K562 (cell line): ENCODE measurements around the gene ZNF165. TPM values are rescaled to one million over a fixed set of nuclear protein-coding genes. Genes with fewer than 3 reads are reported as not detected.
A peak's percentile ranks its signal among the peaks of the same experiment; 100 is the strongest.

ENCODE experiments used
- ATAC-seq: fragments of 200-7000 bp; cut with Tn5 transposase; 3 replicates; pipeline ENCODE4 v1.9.1; 2020; ENCODE audit warnings: moderate library complexity
- BruUV-seq: library from RNA; stranded (reverse); fragments of 400-500 nt; replicated peaks from 2 replicates; lab custom pipeline; 2021; lab: Mats Ljungman, UMichigan
- CTCF ChIA-PET: fragments of 300-600 bp; formaldehyde crosslinking; extraction: SDS; loops from one replicate; lab custom pipeline; 2021; ENCODE audit warnings: low intra/inter-chr PET ratio; lab: Yijun Ruan, JAX
- POLR2A ChIA-PET: fragments of 300-600, 350-650 bp; sonication (Branson Sonifier 250); formaldehyde crosslinking; extraction: SDS; loops from one replicate; lab custom pipeline; 2021; ENCODE audit warnings: antibody characterized with exemption, inconsistent platforms; lab: Yijun Ruan, JAX
- DNase-seq, 4 experiments: peaks; one replicate each; pipeline versions ENCODE4 v3.0.0 to v3.0.0-alpha.2; 2011 to 2018; ENCODE audit warnings: low spot score in 3 of 4, mixed read lengths in 3 of 4; ENCODE audit errors: extremely low read depth in 1 of 4
- FAIRE-seq: peaks from 2 replicates; lab custom pipeline; 2011; peaks lifted over from hg19 to GRCh38; lab: Jason Lieb, UNC
- H2AFZ ChIP-seq: 2 replicates; pipeline ENCODE4 v1.6.0; 2011; ENCODE audit warnings: low read depth, low read length, control low read depth, inconsistent platforms
- H3K27ac ChIP-seq: fragments of 200-600 bp; 3 replicates; pipeline ENCODE4 v1.8.0; 2011; ENCODE audit warnings: low read depth, mild to moderate bottlenecking, control low read depth, inconsistent platforms, low read length, moderate library complexity, mixed read lengths; ENCODE audit errors: extremely low read depth
- H3K27me3 ChIP-seq, 2 experiments: fragments of 300-600 bp in 1 of 2; 2 replicates in 1 of 2; 3 replicates in 1 of 2; pipeline versions ENCODE4 v1.6.0 to v1.8.0; 2011; ENCODE audit warnings: inconsistent platforms in 2 of 2, low read length in 2 of 2, mild to moderate bottlenecking in 1 of 2, mixed read lengths in 1 of 2, moderate library complexity in 1 of 2; ENCODE audit not compliant: control insufficient read depth in 2 of 2, insufficient read depth in 2 of 2
- H3K36me3 ChIP-seq: fragments of 300-600 bp; 3 replicates; pipeline ENCODE4 v1.8.0; 2011; ENCODE audit warnings: mild to moderate bottlenecking, low read length, inconsistent platforms; ENCODE audit not compliant: control insufficient read depth, insufficient read depth
- H3K4me1 ChIP-seq, 2 experiments: fragments of 200-600 bp in 1 of 2; replicated peaks in 1 of 2; 2 replicates in 1 of 2; 3 replicates in 1 of 2; pipeline versions ENCODE4 v1.5.1 to v1.8.0; 2011; ENCODE audit warnings: inconsistent platforms in 2 of 2, low read length in 2 of 2, mild to moderate bottlenecking in 1 of 2, mixed read lengths in 1 of 2, moderate library complexity in 1 of 2; ENCODE audit not compliant: control insufficient read depth in 2 of 2, insufficient read depth in 2 of 2
- H3K4me2 ChIP-seq: 2 replicates; pipeline ENCODE4 v1.6.1; 2011; ENCODE audit warnings: low read length, control low read depth, inconsistent platforms, mixed read lengths; ENCODE audit not compliant: insufficient read depth
- H3K4me3 ChIP-seq: fragments of 200-600 bp; sonication (generic), shearing (Covaris generic); 2 replicates; pipeline ENCODE4 v1.5.1; 2016; ENCODE audit warnings: control low read depth, inconsistent platforms
- H3K79me2 ChIP-seq: fragments of 200-600 bp; 3 replicates; pipeline ENCODE4 v1.8.0; 2011; ENCODE audit warnings: low read length, inconsistent platforms; ENCODE audit not compliant: control insufficient read depth, insufficient read depth
- H3K9ac ChIP-seq, 2 experiments: 2 replicates each; pipeline versions ENCODE4 v1.6.0 to v1.6.1; 2011; ENCODE audit warnings: low read depth in 2 of 2, low read length in 2 of 2, control low read depth in 1 of 2, inconsistent platforms in 1 of 2, mild to moderate bottlenecking in 1 of 2, mixed read lengths in 1 of 2; ENCODE audit not compliant: insufficient read depth in 1 of 2
- H3K9me1 ChIP-seq: one replicate; pipeline ENCODE4 v1.6.0; 2011; ENCODE audit warnings: inconsistent platforms, mild to moderate bottlenecking, low read length, moderate library complexity; ENCODE audit not compliant: control insufficient read depth, insufficient read depth
- H3K9me3 ChIP-seq: replicated peaks from 2 replicates; pipeline ENCODE4 v1.5.1; 2011; ENCODE audit warnings: low read depth, low read length, inconsistent platforms; ENCODE audit not compliant: control insufficient read depth, insufficient read depth
- H4K20me1 ChIP-seq: replicated peaks from 2 replicates; pipeline ENCODE4 v1.6.1; 2011; ENCODE audit warnings: low read length, inconsistent platforms, mixed read lengths; ENCODE audit not compliant: control insufficient read depth, insufficient read depth
- CBX3 ChIP-seq, 2 experiments: IDR thresholded peaks; 1 replicate in 1 of 2; 2 replicates in 1 of 2; pipeline ENCODE4 v1.6.1; 2012; ENCODE audit warnings: inconsistent platforms in 2 of 2, low read length in 2 of 2, borderline replicate concordance in 1 of 2, control low read depth in 1 of 2
- CCAR2 ChIP-seq: fragments of 200-400 bp; formaldehyde crosslinking; IDR thresholded peaks from 2 replicates; pipeline ENCODE4 v1.6.1; 2017; ENCODE audit warnings: mild to moderate bottlenecking, low read depth, low read length
- E2F1 ChIP-seq: sonication (generic); formaldehyde crosslinking; IDR thresholded peaks from 2 replicates; pipeline ENCODE4 v1.8.1; 2023; ENCODE audit warnings: mild to moderate bottlenecking, missing genetic modification reagents, moderate library complexity
- EWSR1 ChIP-seq: fragments of 450-650 bp; IDR thresholded peaks from 2 replicates; pipeline ENCODE4 v1.6.1; 2018; ENCODE audit warnings: borderline replicate concordance, mild to moderate bottlenecking, low read depth, moderate library complexity; ENCODE audit not compliant: partially characterized antibody
- HIVEP1 ChIP-seq: fragments of 250-450 bp; sonication (Bioruptor Pico); IDR thresholded peaks from 2 replicates; pipeline ENCODE4 v1.4.0; 2020; ENCODE audit warnings: mild to moderate bottlenecking
- MIER1 ChIP-seq: fragments of 450-650 bp; IDR thresholded peaks from 2 replicates; pipeline ENCODE4 v1.6.1; 2016; ENCODE audit warnings: antibody characterized with exemption, mild to moderate bottlenecking, low read depth
- MNT ChIP-seq, 2 experiments: fragments of 450-650 bp; conservative IDR thresholded peaks; 2 replicates each; pipeline ENCODE4 v1.6.1; 2017; ENCODE audit warnings: mild to moderate bottlenecking in 2 of 2, moderate library complexity in 2 of 2
- RERE ChIP-seq: sonication (generic); formaldehyde crosslinking; IDR thresholded peaks from 2 replicates; pipeline ENCODE4 v1.8.0; 2023; ENCODE audit warnings: missing genetic modification reagents, mild to moderate bottlenecking, borderline replicate concordance
- SNAPC5 ChIP-seq: fragments of 250-450 bp; sonication (Bioruptor Pico); IDR thresholded peaks from 2 replicates; pipeline ENCODE4 v1.8.0; 2021; ENCODE audit warnings: moderate library complexity, mild to moderate bottlenecking, inconsistent platforms
- TFAM ChIP-seq: fragments of 250-450 bp; sonication (Bioruptor Pico); conservative IDR thresholded peaks from 2 replicates; pipeline ENCODE4 v1.5.0; 2021; ENCODE audit warnings: mild to moderate bottlenecking, moderate library complexity
- TOE1 ChIP-seq, 2 experiments: fragments of 450-650 bp in 1 of 2; sonication (generic) in 1 of 2; formaldehyde crosslinking in 1 of 2; IDR thresholded peaks; 2 replicates each; pipeline versions ENCODE4 v1.7.1 to v1.8.0; 2016 to 2022; ENCODE audit warnings: borderline replicate concordance in 2 of 2, mild to moderate bottlenecking in 2 of 2, antibody characterized with exemption in 1 of 2, inconsistent platforms in 1 of 2, low read depth in 1 of 2, missing genetic modification reagents in 1 of 2, moderate library complexity in 1 of 2
- TRIM24 ChIP-seq, 2 experiments: fragments of 450-650 bp; IDR thresholded peaks; 2 replicates each; pipeline ENCODE4 v1.6.1; 2016
- U2AF2 ChIP-seq: fragments of 200-400 bp; formaldehyde crosslinking; optimal IDR thresholded peaks from 2 replicates; pipeline ENCODE3; 2017; ENCODE audit warnings: low read depth, mild to moderate bottlenecking, low read length
- ZFP30 ChIP-seq: fragments of 250-450 bp; sonication (Bioruptor Pico); IDR thresholded peaks from 2 replicates; pipeline ENCODE4 v1.8.0; 2022; ENCODE audit warnings: moderate library complexity, mild to moderate bottlenecking, inconsistent platforms, borderline replicate concordance
- WGBS: fragments of 100-300 bp; shearing (Covaris generic); methylation state at CpG from one replicate; pipeline ENCODE4 v1.1.6; 2016; ENCODE audit warnings: low coverage, mixed read lengths; ENCODE audit not compliant: insufficient coverage; ENCODE audit errors: missing lambda C conversion rate; 5-methylcytosine and 5-hydroxymethylcytosine counted together
- in situ Hi-C: fragments of 300-500 bp; cut with MboI; formaldehyde crosslinking; loops from 4 replicates; pipeline ENCODE4 v1.15.0; 2018; ENCODE audit warnings: inconsistent platforms, mixed read lengths
- intact Hi-C: fragments of 100-400 bp; cut with micrococcal nuclease; formaldehyde crosslinking; loops from 2 replicates; pipeline ENCODE4 v1.14.2; 2022
- polyA plus RNA-seq, 8 experiments: library from polyadenylated mRNA; depleted of rRNA in 4 of 8; stranded (reverse) in 5 of 8; unstranded in 3 of 8; fragments of >200 nt; fragmentation: Nextera tagmentation in 2 of 8; fragmentation: Illumina TruSeq in 1 of 8; extraction: Ambion mirVana in 2 of 8; extraction: Trizol in 1 of 8; gene quantifications; 2 replicates each; pipeline versions ENCODE4 v1.2.1 to v1.2.3, GENCODE V29; 2011 to 2014; ENCODE audit warnings: inconsistent platforms in 1 of 8, missing spikeins in 1 of 8
- total RNA-seq, 7 experiments: library from RNA; depleted of rRNA in 6 of 7; stranded (reverse); fragments of >200 nt in 6 of 7; fragmentation: Illumina TruSeq in 2 of 7; extraction: Trizol in 2 of 7; gene quantifications; 2 replicates each; pipeline versions ENCODE4 v1.2.1 to v1.2.3, GENCODE V29; 2011 to 2021; ENCODE audit warnings: low replicate concordance in 1 of 7

ZNF165 gene
- total and polyA plus RNA-seq, 9 of the 15 experiments (the other 6 are each of a cell fraction or from before 2014, with no cell fraction given): 0.82 to 3.6 (median 1.2) TPM

GRCh38 chr6:28053584-28053983, 26.8 kb upstream of the ZNF165 start:
- intact Hi-C loops: no loop called here
- no TSS peak for BruUV-seq
- ChIA-PET POLR2A (interaction anchor here (0.7 to 2.4 kb wide), 4 partner anchors 9 to 161 kb away, joined by 3 to 8 read pairs (median 4); a partner anchor contains a TSS), CTCF (no interaction called here)
- in situ Hi-C loops: no loop called here
- 0 out of 5 replicates have a peak, but pooled peaks cover 0 to 3% of the 10 kb centered on the region in 2 experiments for H3K27me3 ChIP-seq
- no peak overlapping the region for H2AFZ ChIP-seq
- H3K9me1 ChIP-seq: no peaks in the 10 kb centered on the region
- no peaks in the 10 kb centered on the region for H3K9me3 ChIP-seq
- H3K79me2 ChIP-seq: no peaks in the 10 kb centered on the region
- no peak overlapping the region for H3K4me2 ChIP-seq
- DNase-seq (no peak), ATAC-seq (peak; percentile 37; the same call in 1 of the 3 replicates), FAIRE-seq (no peak)
- WGBS: 3% methylated on average over 4 of the region's 4 CpGs
- no peaks in the 10 kb centered on the region for H4K20me1 ChIP-seq
- no peaks in the 10 kb centered on the region for H3K4me1 ChIP-seq
- no peak overlapping the region for H3K9ac ChIP-seq
- no peak overlapping the region for H3K4me3 ChIP-seq
- H3K27ac ChIP-seq: no peak overlapping the region
- H3K36me3 ChIP-seq: no peaks in the 10 kb centered on the region
- TF ChIP-seq CCAR2: no peak
- TF ChIP-seq CBX3 (IDR thresholded peaks at IDR 0.05; ENCODE audit: borderline replicate concordance in 1 of 2, low read length in 2 of 2): no peak
- no peak for TF ChIP-seq EWSR1
- no peak for TF ChIP-seq HIVEP1
- TF ChIP-seq MNT (conservative IDR thresholded peaks at IDR 0.05): no peak
- TF ChIP-seq E2F1 (CRISPR knock-in tag): no peak
- TF ChIP-seq MIER1: no peak
- TF ChIP-seq SNAPC5 (CRISPR knock-in tag): no peak
- TF ChIP-seq U2AF2: no peak
- no peak for TF ChIP-seq ZFP30
- TF ChIP-seq TRIM24 (IDR thresholded peaks at IDR 0.05): no peak
- no peak for TF ChIP-seq TOE1 (IDR thresholded peaks at IDR 0.05; ENCODE audit: borderline replicate concordance)
- TF ChIP-seq TOE1 (CRISPR knock-in tag; IDR thresholded peaks at IDR 0.05; ENCODE audit: borderline replicate concordance, low read depth): no peak
- no peak for TF ChIP-seq RERE (CRISPR knock-in tag)
- no peak for TF ChIP-seq TFAM (CRISPR knock-in tag)
